Vagina (tissue), 2 donors: ENCODE results near the gene SHISA6.

Experiments used
- CTCF ChIP-seq, 3 experiments: fragments of 450-650 bp in 2 of 3; fragments of 200-600 bp in 1 of 3; sonication (generic) in 1 of 3; IDR thresholded peaks; one replicate each; pipeline ENCODE4 v1.5.1; 2017 to 2019; ENCODE audit warnings: antibody characterized with exemption in 3 of 3, mild to moderate bottlenecking in 2 of 3, moderate library complexity in 2 of 3
- POLR2A ChIP-seq, 2 donors: fragments of 450-650 bp; IDR thresholded peaks; one replicate each; pipeline ENCODE4 v1.6.1; 2017; ENCODE audit warnings: antibody characterized with exemption in 2 of 2, mild to moderate bottlenecking in 2 of 2, moderate library complexity in 2 of 2

- TF ChIP-seq CTCF (IDR thresholded peaks at IDR 0.05) (no peak), POLR2A (IDR thresholded peaks at IDR 0.05) (no peak)
Measured at GRCh38 chr17:11284811-11285210, 43.8 kb downstream of the SHISA6 start.
